Endothelial cell of umbilical vein (primary cell): ENCODE results near the gene SPPL3. TPM values are rescaled to one million over a fixed set of nuclear protein-coding genes. Genes with fewer than 3 reads are reported as not detected.

Experiments used
- BruUV-seq: library from RNA; stranded (reverse); fragments of 400-500 nt; replicated peaks from 2 replicates; lab custom pipeline; 2021; lab: Mats Ljungman, UMichigan
- CTCF ChIA-PET: fragments of 300-600, 350-600 bp; sonication (Branson Sonifier 250); formaldehyde crosslinking; loops from one replicate; lab custom pipeline; 2021; ENCODE audit warnings: antibody characterized with exemption, inconsistent platforms; lab: Charles Lee
- POLR2A ChIA-PET: fragments of 300-600, 350-600 bp; sonication (Branson Sonifier 250); formaldehyde crosslinking; loops from one replicate; lab custom pipeline; 2021; ENCODE audit warnings: antibody characterized with exemption, inconsistent platforms; lab: Charles Lee
- DNase-seq: peaks from one replicate; pipeline ENCODE4 v3.0.0-alpha.2; 2011; ENCODE audit warnings: low read depth, low spot score
- FAIRE-seq: peaks from 2 replicates; lab custom pipeline; 2011; peaks lifted over from hg19 to GRCh38; lab: Jason Lieb, UNC
- H2AFZ ChIP-seq: 2 replicates; pipeline ENCODE4 v1.6.0; 2012; ENCODE audit warnings: low read depth, low read length, control low read depth, inconsistent platforms
- H3K27ac ChIP-seq: 2 replicates; pipeline ENCODE4 v1.5.1; 2011; ENCODE audit warnings: low read depth, mild to moderate bottlenecking, control low read depth, low read length, moderate library complexity; ENCODE audit not compliant: insufficient read depth
- H3K27me3 ChIP-seq, 2 experiments: 2 replicates each; pipeline versions ENCODE4 v1.6.0 to v1.6.1; 2011; ENCODE audit warnings: low read length in 2 of 2, mixed read lengths in 1 of 2; ENCODE audit not compliant: control insufficient read depth in 2 of 2, insufficient read depth in 2 of 2
- H3K36me3 ChIP-seq, 2 experiments: 2 replicates in 1 of 2; 3 replicates in 1 of 2; pipeline ENCODE4 v1.5.1; 2011; ENCODE audit warnings: low read length in 2 of 2, mild to moderate bottlenecking in 1 of 2, moderate library complexity in 1 of 2; ENCODE audit not compliant: control insufficient read depth in 2 of 2, insufficient read depth in 2 of 2; ENCODE audit errors: extremely low read depth in 1 of 2
- H3K4me1 ChIP-seq: 3 replicates; pipeline ENCODE4 v1.5.1; 2011; ENCODE audit warnings: mild to moderate bottlenecking, low read length; ENCODE audit not compliant: control insufficient read depth, insufficient read depth; ENCODE audit errors: extremely low read depth
- H3K4me2 ChIP-seq: 2 replicates; pipeline ENCODE4 v1.6.1; 2011; ENCODE audit warnings: low read length, control low read depth, mixed read lengths; ENCODE audit not compliant: insufficient read depth
- H3K4me3 ChIP-seq, 3 experiments: fragments of 200-600 bp in 1 of 3; sonication (generic), shearing (Covaris generic) in 1 of 3; replicated peaks in 1 of 3; 2 replicates each; pipeline ENCODE4 v1.5.1; 2011 to 2016; ENCODE audit warnings: control low read depth in 3 of 3, low read length in 3 of 3, mild to moderate bottlenecking in 2 of 3, inconsistent platforms in 1 of 3, low read depth in 1 of 3, moderate library complexity in 1 of 3; ENCODE audit not compliant: insufficient read depth in 1 of 3
- H3K79me2 ChIP-seq: 2 replicates; pipeline ENCODE4 v1.6.0; 2012; ENCODE audit warnings: low read length, inconsistent platforms; ENCODE audit not compliant: control insufficient read depth, insufficient read depth
- H3K9ac ChIP-seq: replicated peaks from 2 replicates; pipeline ENCODE3; 2011; ENCODE audit warnings: low read length, control low read depth; ENCODE audit not compliant: insufficient read depth; ENCODE audit errors: extremely low read depth
- H3K9me1 ChIP-seq: replicated peaks from 3 replicates; pipeline ENCODE4 v1.6.0; 2011; ENCODE audit warnings: mild to moderate bottlenecking, low read length; ENCODE audit not compliant: control insufficient read depth, insufficient read depth; ENCODE audit errors: extremely low read depth
- H3K9me3 ChIP-seq: replicated peaks from 2 replicates; pipeline ENCODE4 v1.5.1; 2012; ENCODE audit warnings: low read length, inconsistent platforms; ENCODE audit not compliant: control insufficient read depth, insufficient read depth
- H4K20me1 ChIP-seq: replicated peaks from 2 replicates; pipeline ENCODE3; 2011; ENCODE audit warnings: mild to moderate bottlenecking, low read length; ENCODE audit not compliant: control insufficient read depth, insufficient read depth; ENCODE audit errors: extremely low read depth
- CTCF ChIP-seq, 2 donors: IDR thresholded peaks; 1 replicate in 1 of 2; 2 replicates in 1 of 2; pipeline ENCODE4 v1.5.1; 2011; ENCODE audit warnings: low read length in 2 of 2, mild to moderate bottlenecking in 2 of 2, moderate library complexity in 2 of 2, control low read depth in 1 of 2, inconsistent platforms in 1 of 2, low read depth in 1 of 2; ENCODE audit not compliant: insufficient read depth in 1 of 2; ENCODE audit errors: extremely low read depth in 1 of 2
- EZH2 ChIP-seq: IDR thresholded peaks from 2 replicates; pipeline ENCODE4 v1.6.1; 2012; ENCODE audit warnings: borderline replicate concordance, low read depth, mild to moderate bottlenecking, moderate library complexity, low read length, inconsistent platforms; ENCODE audit not compliant: severe bottlenecking
- FOS ChIP-seq: IDR thresholded peaks from 2 replicates; pipeline ENCODE4 v1.6.1; 2011; ENCODE audit warnings: mild to moderate bottlenecking, low read length, moderate library complexity, borderline replicate concordance; ENCODE audit not compliant: insufficient read depth
- GATA2 ChIP-seq: IDR thresholded peaks from 2 replicates; pipeline ENCODE4 v1.7.0; 2011; ENCODE audit warnings: low read depth, mild to moderate bottlenecking, moderate library complexity, mixed read lengths, low read length; ENCODE audit not compliant: insufficient read length, insufficient read depth
- JUN ChIP-seq: IDR thresholded peaks from 2 replicates; pipeline ENCODE4 v1.6.1; 2011; ENCODE audit warnings: borderline replicate concordance, low read depth; ENCODE audit not compliant: insufficient read length, insufficient read depth
- MAX ChIP-seq: IDR thresholded peaks from 2 replicates; pipeline ENCODE4 v1.6.1; 2011; ENCODE audit not compliant: insufficient read depth, insufficient read length
- MYC ChIP-seq: IDR thresholded peaks from one replicate; pipeline ENCODE4 v1.6.1; 2011; ENCODE audit warnings: mild to moderate bottlenecking, low read depth, low read length
- POLR2A ChIP-seq: IDR thresholded peaks from 2 replicates; pipeline ENCODE4 v1.6.1; 2012; ENCODE audit warnings: low read depth, mild to moderate bottlenecking, control low read depth, low read length
- POLR2AphosphoS5 ChIP-seq: IDR thresholded peaks from 2 replicates; pipeline ENCODE4 v1.6.1; 2012; ENCODE audit warnings: low read depth, mild to moderate bottlenecking, control low read depth, low read length, moderate library complexity; ENCODE audit not compliant: insufficient read depth
- dilution Hi-C: fragments of 300-500 bp; cut with MboI; formaldehyde crosslinking; loops from one replicate; pipeline ENCODE4 v1.15.0; 2019; ENCODE audit warnings: low sequenced_read_pairs; ENCODE audit not compliant: extremely low pct_ligation_motif_present
- intact Hi-C: fragments of 100-400 bp; cut with micrococcal nuclease; formaldehyde crosslinking; loops from one replicate; pipeline ENCODE4 v1.10.0; 2022
- polyA plus RNA-seq, 4 experiments: library from polyadenylated mRNA; depleted of rRNA in 3 of 4; stranded (reverse) in 3 of 4; unstranded in 1 of 4; fragments of >200 nt; gene quantifications; 2 replicates each; pipeline versions ENCODE4 v1.2.1 to v1.2.3, GENCODE V29; 2011 to 2012; ENCODE audit warnings: missing spikeins in 1 of 4
- total RNA-seq: library from RNA; stranded (reverse); gene quantifications from 2 replicates; pipeline ENCODE4 v1.2.3, GENCODE V29; 2021

The SPPL3 gene
- total and polyA plus RNA-seq, 2 donors (not counting 3 experiments of a cell fraction or from before 2014, with no cell fraction given): 30.6 to 53.0 TPM

- Histone ChIP-seq H2AFZ (no peak overlapping the region), H3K79me2 (no peaks in the 10 kb centered on the region), H3K9ac (no peak overlapping the region), H3K9me3 (no peaks in the 10 kb centered on the region), H3K4me2 (no peak overlapping the region), H3K4me3 (no peak overlapping the region), H3K36me3 (peaks cover 6 to 45% of the 10 kb centered on the region in 2 experiments), H3K27me3 (no peaks in the 10 kb centered on the region), H4K20me1 (no peaks in the 10 kb centered on the region), H3K9me1 (no peaks in the 10 kb centered on the region), H3K4me1 (no peaks in the 10 kb centered on the region), H3K27ac (no peak overlapping the region)
- DNase-seq (no peak), FAIRE-seq (peak; percentile 8)
- dilution Hi-C loops (no loop called here), intact Hi-C loops (no loop called here)
- ChIA-PET CTCF (interaction anchor here (2.8 kb wide), 1 partner anchor 205 kb away, joined by 8 read pairs; no protein-coding TSS in a partner anchor), POLR2A (no interaction called here)
- no TSS peak for BruUV-seq
- TF ChIP-seq MAX (no peak), GATA2 (no peak), MYC (no peak), FOS (no peak), JUN (no peak), POLR2A (no peak), EZH2 (no peak), POLR2AphosphoS5 (no peak), CTCF (IDR thresholded peaks at IDR 0.05; ENCODE audit: extremely low read depth in 1 of 2, insufficient read depth in 1 of 2, low read depth in 1 of 2, low read length in 2 of 2) (no peak)
Observed at GRCh38 chr12:120767071-120768024, 136.8 kb downstream of the SPPL3 start.
